Stimulated activated CD8-positive, alpha-beta memory T cell treated with anti-CD3 and anti-CD28 coated beads, Interleukin-2, amount 100 ng/mL, for 1 hour (primary cell): ENCODE results near the gene SOAT1.
"Not testable (repeated sequence)": the region's sequence is repeated elsewhere in the genome, so short reads cannot be mapped to it uniquely, and the experiment has no call there.

ENCODE experiments used
- DNase-seq, 2 donors: peaks; one replicate each; pipeline ENCODE4 v3.0.0-alpha.2; 2020; ENCODE audit warnings: low read depth in 2 of 2

Gene SOAT1

DNA sequence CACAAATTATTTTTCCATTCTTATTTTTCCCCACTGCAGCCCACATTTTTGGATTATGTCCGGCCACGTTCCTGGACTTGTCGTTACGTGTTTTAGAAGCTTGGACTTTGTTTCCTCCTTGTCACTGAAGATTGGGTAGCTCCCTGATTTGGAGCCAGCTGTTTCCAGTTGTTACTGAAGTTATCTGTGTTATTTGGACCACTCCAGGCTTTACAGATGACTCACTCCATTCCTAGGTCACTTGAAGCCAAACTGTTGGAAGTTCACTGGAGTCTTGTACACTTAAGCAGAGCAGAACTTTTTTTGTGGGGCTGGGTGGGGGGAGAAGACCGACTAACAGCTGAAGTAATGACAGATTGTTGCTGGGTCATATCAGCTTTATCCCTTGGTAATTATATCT lies 59.9 kb downstream of the SOAT1 start:
- no peak for DNase-seq

DNA sequence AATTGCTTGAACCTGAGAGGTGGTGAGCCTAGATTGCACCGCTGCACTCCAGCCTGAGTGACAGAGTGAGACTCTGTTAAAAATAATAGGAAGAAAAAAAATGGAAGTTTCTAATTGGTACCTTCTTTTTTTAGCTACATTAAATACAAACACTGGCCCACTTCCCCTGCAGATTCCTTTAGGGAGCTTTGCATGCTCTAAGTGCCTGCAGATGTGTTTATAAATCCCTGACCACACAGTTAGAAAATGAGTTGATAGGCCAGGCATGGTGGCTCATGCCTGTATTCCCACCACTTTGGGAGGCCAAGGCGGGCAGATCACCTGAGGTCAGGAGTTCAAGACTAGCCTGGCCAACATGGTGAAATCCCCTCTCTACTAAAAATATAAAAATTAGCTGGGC lies 68.0 kb downstream of the SOAT1 start:
- DNase-seq: not testable (repeated sequence)

DNA sequence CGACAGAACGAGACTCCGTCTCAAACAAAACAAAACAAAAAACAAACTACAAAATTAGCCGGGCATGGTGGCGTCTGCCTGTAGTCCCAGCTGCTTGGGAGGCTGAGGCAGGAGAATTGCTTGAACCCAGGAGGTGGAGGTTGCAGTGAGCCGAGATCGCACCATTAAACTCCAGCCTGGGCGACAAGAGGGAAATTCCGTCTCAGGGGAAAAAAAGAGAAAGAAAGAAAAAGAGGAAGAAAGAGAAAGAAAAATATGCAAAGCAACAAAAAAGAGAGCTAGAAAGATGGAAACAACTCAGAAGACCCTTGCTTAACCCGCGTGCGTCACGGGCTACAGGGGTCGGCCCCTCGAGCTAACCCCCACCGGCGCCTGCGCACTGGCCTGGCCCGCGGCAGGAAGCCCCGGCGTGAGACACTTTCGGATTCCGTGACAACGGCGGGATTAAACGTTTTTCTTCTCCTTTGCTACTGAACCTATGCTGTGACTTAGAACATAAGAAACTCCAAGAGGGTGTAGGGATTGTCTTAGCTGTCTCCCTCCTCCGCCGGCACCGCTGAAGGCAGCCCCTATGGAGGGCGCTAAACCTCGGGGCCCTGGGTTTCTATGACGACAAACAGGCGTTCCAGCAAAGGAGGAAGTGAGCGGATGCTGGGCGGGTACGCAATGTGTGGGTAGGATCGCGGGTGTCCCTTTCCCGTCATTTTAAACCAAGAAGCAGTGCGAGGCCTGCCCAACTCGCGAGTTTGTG lies 71.9 kb downstream of the SOAT1 start, which contains the start of gene AXDND1:
TSS of gene AXDND1 (plus strand) at position 630 of the 751 bp plus-strand sequence. CDS start 539 bp downstream, outside the sequence.
- peak; percentile 77 to 82 for DNase-seq

DNA sequence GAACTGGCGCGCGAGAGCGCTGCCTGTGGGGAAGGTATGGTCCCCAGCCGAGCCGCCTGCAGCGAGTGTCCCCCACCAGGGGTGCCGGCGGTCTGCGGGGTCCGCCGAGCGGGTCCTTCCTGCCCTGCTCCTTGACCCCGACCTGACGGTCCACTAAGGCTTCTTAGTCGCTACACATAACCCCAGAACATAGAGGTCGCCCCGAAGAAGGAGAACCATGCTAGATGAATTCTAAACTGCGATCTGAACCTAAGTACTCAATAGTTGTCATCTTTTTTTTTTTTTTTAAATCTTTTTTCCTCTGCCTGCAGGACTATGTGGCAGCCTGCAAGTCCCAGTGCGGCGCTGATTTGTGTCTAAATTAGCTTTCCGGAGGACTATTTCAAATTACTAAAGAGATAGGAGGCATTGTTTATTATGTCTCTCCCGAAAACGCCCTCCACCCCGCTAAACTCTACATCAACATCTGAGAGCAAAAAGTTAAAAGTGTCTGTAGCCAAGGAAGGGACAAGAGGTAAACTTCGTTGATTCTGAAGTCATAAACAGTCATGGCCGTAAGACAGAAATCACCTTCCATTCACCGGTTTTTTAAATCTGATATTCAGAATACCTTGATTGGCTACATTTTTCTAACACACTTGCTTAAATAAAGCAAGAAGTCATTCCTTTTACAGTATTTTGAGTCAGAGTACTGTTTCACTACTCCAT lies 72.7 kb downstream of the SOAT1 start:
- no peak for DNase-seq

DNA sequence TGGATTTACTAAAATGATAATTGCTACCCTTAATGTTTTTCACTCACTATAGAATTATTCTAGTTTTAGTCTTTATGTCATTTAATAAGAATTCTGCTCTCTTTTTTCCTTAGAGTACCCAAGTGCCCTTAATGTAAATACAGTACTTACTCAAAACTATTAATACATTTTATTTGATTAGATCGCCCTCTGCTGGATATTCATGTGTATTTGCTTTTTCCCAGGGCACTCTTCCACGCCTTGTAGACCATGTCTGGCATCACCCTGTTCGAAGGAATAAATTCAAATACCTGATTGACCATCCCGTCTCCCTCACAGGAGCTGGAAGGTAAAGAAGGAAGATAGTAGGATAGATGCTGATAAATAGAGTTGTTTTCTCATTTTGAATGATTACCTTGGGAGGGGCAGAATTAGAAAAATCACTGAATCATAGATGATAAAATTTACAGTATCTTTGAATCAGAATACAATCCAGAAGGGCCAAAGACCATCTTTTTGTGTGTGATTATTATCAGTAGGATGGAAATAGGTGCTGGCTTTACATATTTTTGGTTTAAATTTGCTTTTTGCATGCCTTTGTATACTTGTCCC lies 76.2 kb downstream of the SOAT1 start:
- no peak for DNase-seq

DNA sequence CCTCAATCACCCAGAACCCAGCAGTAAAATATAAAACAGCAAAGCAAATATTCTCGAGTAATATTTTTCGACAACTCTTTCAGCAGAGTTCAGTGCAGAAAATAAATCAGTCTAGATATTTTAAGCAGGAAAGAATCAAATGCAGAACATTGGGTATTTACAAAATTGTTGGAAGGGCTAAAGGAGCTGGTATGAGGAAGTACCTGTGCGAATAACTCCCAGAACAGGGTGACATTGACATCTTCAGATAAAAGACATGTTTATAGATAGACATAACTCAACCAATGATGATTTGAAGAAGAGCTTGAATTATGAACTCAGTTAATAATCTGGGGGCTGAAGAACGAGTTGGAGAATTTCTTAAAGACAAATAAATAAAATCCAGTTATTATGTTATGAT lies 78.6 kb downstream of the SOAT1 start:
- no peak for DNase-seq

DNA sequence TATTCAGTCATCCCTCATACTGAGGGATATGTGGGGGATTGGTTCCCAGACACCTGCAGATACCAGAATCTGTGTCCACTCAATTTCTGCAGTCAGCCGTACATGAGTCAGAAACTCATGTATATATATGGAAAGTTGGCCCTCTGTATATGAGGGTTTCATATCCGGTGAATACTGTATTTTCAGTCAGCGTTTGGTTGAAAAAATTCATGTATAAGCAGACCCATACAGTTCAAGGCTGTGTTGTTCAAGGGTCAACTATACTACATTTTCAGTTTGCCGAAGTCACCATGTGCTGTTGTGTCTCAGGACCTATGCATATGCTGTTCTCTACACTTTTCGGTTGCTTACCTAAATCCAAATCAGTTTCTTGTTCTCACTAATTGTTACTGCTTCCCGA lies 82.6 kb downstream of the SOAT1 start:
- DNase-seq: no peak

DNA sequence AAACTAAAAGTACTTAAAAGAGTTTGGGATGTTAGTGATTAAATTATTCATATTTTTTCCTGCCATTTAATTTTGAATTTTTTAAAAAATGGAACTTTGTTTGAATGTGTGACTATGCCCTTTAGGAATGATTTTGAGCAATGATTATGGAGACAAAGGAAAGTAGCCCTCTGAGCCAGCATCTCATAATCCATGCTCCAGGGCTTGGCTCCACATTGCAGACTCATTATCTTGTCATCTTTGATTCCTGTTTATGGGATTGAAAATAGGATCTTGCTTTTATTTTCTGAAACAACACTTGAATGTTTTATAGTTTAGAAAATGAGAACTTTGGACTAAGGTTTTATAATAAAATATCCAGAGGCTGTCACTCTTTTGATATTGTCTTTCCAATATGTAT lies 86.7 kb downstream of the SOAT1 start:
- DNase-seq: no peak

DNA sequence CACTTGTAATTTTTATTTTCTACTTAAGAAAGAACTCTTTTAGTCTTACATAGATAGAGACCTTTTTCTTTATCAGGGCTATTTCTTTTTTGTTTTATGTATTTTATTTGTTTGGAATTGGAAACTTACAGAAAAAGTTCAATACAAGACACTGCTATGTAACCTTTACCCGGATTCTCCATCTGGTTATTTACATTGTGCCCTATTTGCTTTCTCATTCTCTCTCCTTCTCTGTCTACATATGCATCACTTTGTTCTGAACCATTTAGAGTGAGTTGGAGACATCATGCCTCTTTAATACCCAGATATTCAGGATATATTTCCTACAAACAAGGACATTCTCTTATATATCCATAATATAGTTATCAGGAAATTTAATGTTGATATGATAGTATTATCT lies 90.4 kb downstream of the SOAT1 start:
- DNase-seq: no peak

DNA sequence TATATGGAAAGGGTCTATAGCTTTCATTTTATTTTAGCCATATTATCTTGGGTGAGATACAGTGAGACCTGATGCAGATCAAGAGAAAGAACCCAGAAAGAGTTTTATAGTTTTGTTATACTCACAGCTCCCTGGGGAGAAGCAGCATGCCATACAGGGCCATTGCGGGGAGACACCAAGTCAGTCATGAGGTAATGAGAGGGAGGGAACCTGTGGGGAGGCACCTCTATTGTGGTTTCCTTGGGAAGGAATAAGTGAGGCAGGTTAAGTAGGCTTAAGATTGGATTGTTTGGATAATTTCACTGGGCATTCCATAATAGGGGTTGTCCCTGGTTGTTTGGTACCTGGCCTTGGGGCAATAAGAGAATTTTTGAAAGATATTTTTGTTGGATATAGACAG lies 91.9 kb downstream of the SOAT1 start:
- no peak for DNase-seq

DNA sequence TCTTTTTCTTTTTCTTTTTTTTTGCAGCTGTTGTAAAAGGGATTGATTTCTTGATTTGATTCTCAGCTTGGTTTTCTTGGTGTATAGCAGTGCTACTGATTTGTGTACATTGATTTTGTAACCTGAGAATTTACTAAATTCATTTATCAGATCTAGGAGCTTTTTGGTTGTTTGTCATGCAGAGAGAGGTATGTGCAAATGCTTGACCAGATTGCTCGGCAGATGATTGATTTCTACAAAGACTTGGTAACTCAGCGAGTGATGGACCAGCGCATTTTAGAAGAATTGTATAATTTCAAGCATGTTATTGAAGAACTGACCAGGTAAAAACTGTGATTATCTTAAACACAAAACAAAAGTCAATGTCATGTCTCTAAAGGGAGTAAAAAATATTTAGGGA lies 100.1 kb downstream of the SOAT1 start:
- DNase-seq: no peak

DNA sequence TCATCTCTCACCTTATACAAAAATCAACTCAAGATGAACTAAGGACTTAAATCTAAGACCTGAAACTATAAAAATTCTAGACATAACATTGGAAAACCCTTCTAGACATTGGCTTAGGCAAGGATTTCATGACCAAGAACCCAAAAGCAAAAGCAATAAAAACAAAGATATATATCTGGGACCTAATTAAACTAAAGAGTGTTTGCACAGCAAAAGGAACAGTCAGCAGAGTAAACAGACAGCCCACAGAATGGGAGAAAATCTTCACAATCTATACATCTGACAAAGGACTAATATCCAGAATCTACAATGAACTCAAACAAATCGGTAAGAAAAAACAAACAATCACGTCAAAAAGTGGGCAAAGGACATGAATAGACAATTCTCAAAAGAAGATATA lies 105.8 kb downstream of the SOAT1 start:
- DNase-seq: not testable (repeated sequence)
